CD4-positive, alpha-beta T cell (primary cell): ENCODE data around the gene TMCO4. TPM values are rescaled to one million over a fixed set of nuclear protein-coding genes. Genes with fewer than 3 reads are reported as not detected.

Experiments used
- ATAC-seq: fragments of 200-7000 bp; cut with Tn5 transposase; one replicate; pipeline ENCODE4 v1.10.0; 2022; ENCODE audit warnings: mild to moderate bottlenecking; ENCODE audit not compliant: poor library complexity
- CTCF ChIA-PET: fragments of 350-600 bp; sonication (Branson Sonifier 250); formaldehyde crosslinking; loops from one replicate; lab custom pipeline; 2021; ENCODE audit warnings: antibody characterized with exemption, inconsistent platforms; lab: Charles Lee
- POLR2A ChIA-PET: fragments of 350-600 bp; sonication (Branson Sonifier 250); formaldehyde crosslinking; loops from one replicate; lab custom pipeline; 2021; ENCODE audit warnings: antibody characterized with exemption, inconsistent platforms; lab: Charles Lee
- DNase-seq, 14 experiments: peaks; one replicate each; pipeline ENCODE4 v3.0.0-alpha.2; 2013 to 2020; ENCODE audit warnings: mixed read lengths in 2 of 14
- H3K27ac ChIP-seq, 2 donors: one replicate each; pipeline versions ENCODE4 v1.5.1 to v1.7.0; 2013; ENCODE audit warnings: low read length in 2 of 2, low read depth in 1 of 2, mild to moderate bottlenecking in 1 of 2
- H3K27me3 ChIP-seq, 2 experiments: 1 replicate in 1 of 2; 2 replicates in 1 of 2; pipeline versions ENCODE4 v1.6.1 to v1.7.0; 2013; ENCODE audit warnings: low read length in 2 of 2, control low read depth in 1 of 2, mild to moderate bottlenecking in 1 of 2, moderate library complexity in 1 of 2; ENCODE audit not compliant: insufficient read depth in 2 of 2, control insufficient read depth in 1 of 2
- H3K36me3 ChIP-seq: one replicate; pipeline ENCODE4 v1.6.1; 2013; ENCODE audit warnings: low read length, control low read depth; ENCODE audit not compliant: insufficient read depth
- H3K4me1 ChIP-seq: one replicate; pipeline ENCODE4 v1.6.1; 2013; ENCODE audit warnings: low read length, control low read depth; ENCODE audit not compliant: insufficient read depth
- H3K4me3 ChIP-seq: one replicate; pipeline ENCODE4 v1.5.1; 2013; ENCODE audit warnings: mild to moderate bottlenecking, low read length, moderate library complexity
- H3K9me3 ChIP-seq, 2 experiments: 1 replicate in 1 of 2; 2 replicates in 1 of 2; pipeline versions ENCODE4 v1.6.1 to v1.7.0; 2013; ENCODE audit warnings: low read length in 2 of 2, mild to moderate bottlenecking in 2 of 2, control low read depth in 1 of 2, moderate library complexity in 1 of 2; ENCODE audit not compliant: control insufficient read depth in 1 of 2, insufficient read depth in 1 of 2
- H3K27ac Mint-ChIP-seq: one replicate; pipeline ENCODE4 v1.8.0; 2020; ENCODE audit warnings: mixed read lengths
- H3K27me3 Mint-ChIP-seq: one replicate; pipeline ENCODE4 v1.8.0; 2021; ENCODE audit warnings: mixed read lengths
- H3K36me3 Mint-ChIP-seq: one replicate; pipeline ENCODE4 v1.8.0; 2021; ENCODE audit warnings: low read depth, mixed read lengths
- H3K4me1 Mint-ChIP-seq: one replicate; pipeline ENCODE4 v1.8.0; 2021; ENCODE audit warnings: low read depth, mixed read lengths
- H3K4me3 Mint-ChIP-seq: one replicate; pipeline ENCODE4 v1.8.0; 2020; ENCODE audit warnings: mild to moderate bottlenecking, mixed read lengths
- H3K9me3 Mint-ChIP-seq: one replicate; pipeline ENCODE4 v1.8.0; 2020; ENCODE audit warnings: mixed read lengths
- intact Hi-C, 2 experiments: fragments of 100-400 bp; cut with DNase I in 1 of 2; cut with micrococcal nuclease in 1 of 2; formaldehyde crosslinking; loops; one replicate each; pipeline versions ENCODE4 v1.15.1 to v1.9.0; 2023 to 2025; cut with DNase I, micrococcal nuclease
- total RNA-seq, 174 experiments: library from RNA in 2 of 174; stranded (reverse) in 2 of 174; gene quantifications; one replicate each; pipeline ENCODE4 v1.2.3 and lab custom pipeline; 2021 to 2026
- TF ChIP-seq, protein P1 (sequence below): fragments of 200-600 bp; IDR thresholded peaks from one replicate; pipeline ENCODE4 v1.8.0; 2022; ENCODE audit warnings: antibody characterized with exemption, mild to moderate bottlenecking

Gene TMCO4
- total RNA-seq, 2 experiments from 2014 or later, result 12.4 to 13.9 TPM

DNA sequence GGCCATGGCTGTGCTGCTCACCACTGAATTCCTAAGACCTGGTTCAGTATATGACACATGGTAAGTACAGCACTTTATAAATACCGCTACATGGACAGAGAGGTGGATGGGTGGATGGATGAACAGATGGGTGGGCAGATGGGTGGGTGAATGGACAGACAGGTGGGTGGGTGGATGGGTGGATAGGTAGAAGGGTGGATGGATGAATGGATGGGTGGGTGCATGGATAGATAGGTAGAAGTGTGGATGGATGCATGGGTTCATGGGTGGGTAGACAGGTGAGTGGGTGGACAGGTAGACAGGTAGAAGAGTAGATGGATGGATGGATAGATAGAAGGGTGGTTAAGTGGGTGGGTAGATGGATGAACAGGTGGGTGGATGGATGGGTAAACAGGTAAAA, 54.8 kb downstream of the TMCO4 start:
- peaks cover 80% of the 10 kb centered on the region for H3K36me3 Mint-ChIP-seq
- no peaks in the 10 kb centered on the region for H3K4me1 Mint-ChIP-seq
- Histone ChIP-seq H3K9me3 (peaks cover 0 to under 1% of the 10 kb centered on the region in 2 experiments), H3K4me3 (no peak overlapping the region), H3K4me1 (no peaks in the 10 kb centered on the region), H3K27me3 (no peaks in the 10 kb centered on the region), H3K36me3 (peaks cover 35% of the 10 kb centered on the region), H3K27ac (no peak overlapping the region)
- POLR2A ChIA-PET, result no interaction called here
- intact Hi-C loops, result no loop called here
- ATAC-seq (no peak), DNase-seq (no peak)
- H3K27ac Mint-ChIP-seq, result no peak overlapping the region
- H3K27me3 Mint-ChIP-seq, result no peaks in the 10 kb centered on the region
- H3K9me3 Mint-ChIP-seq, result no peaks in the 10 kb centered on the region
- H3K4me3 Mint-ChIP-seq, result no peak overlapping the region
- TF ChIP-seq, protein P1, sequence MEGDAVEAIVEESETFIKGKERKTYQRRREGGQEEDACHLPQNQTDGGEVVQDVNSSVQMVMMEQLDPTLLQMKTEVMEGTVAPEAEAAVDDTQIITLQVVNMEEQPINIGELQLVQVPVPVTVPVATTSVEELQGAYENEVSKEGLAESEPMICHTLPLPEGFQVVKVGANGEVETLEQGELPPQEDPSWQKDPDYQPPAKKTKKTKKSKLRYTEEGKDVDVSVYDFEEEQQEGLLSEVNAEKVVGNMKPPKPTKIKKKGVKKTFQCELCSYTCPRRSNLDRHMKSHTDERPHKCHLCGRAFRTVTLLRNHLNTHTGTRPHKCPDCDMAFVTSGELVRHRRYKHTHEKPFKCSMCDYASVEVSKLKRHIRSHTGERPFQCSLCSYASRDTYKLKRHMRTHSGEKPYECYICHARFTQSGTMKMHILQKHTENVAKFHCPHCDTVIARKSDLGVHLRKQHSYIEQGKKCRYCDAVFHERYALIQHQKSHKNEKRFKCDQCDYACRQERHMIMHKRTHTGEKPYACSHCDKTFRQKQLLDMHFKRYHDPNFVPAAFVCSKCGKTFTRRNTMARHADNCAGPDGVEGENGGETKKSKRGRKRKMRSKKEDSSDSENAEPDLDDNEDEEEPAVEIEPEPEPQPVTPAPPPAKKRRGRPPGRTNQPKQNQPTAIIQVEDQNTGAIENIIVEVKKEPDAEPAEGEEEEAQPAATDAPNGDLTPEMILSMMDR, result no peak
- CTCF ChIA-PET, result no interaction called here

DNA sequence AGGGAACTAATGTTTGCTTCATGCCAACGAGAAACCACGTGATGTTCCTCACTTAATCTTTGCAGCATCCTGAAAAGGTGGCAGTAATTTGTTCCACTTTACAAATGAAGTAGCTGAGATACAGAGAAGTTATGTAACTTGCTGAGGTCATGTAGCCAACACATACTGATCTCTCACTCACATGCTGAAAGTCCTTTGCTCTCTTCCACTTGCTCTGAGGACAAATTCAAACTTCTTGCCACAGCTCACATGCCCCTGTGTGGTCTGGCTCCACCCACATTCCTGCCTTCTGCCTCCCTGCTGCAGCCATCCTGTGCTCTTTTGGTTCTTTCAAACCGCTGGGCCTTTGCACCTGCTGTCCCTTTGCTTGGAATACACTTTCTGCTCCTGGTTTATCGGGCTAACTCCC, 55.4 kb downstream of the TMCO4 start:
- TF ChIP-seq, protein P1, result no peak
- no peaks in the 10 kb centered on the region for H3K27me3 Mint-ChIP-seq

DNA sequence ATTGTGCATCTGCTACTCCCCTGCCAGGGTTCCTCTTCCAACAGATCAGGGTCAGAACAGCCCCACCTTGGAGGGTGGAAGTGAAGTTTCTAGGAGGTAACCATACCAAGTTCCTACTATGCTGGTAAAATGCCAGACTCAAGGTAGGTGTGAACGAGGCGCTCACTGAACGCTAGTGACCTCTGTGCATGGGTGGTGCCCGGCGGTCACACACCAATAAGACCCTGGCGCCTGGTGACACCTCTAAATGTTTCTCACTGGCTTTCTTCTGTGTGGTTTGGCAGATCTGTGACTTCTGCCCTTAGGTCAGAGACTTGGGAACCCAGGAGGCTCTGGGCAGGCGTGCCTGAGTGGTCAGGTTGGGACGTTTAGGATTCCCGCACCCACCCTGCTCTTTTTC, 55.9 kb downstream of the TMCO4 start:
- no peak overlapping the region for H3K4me3 ChIP-seq
- H3K4me1 ChIP-seq, result no peaks in the 10 kb centered on the region
- ATAC-seq (no peak), DNase-seq (no peak)
- H3K27ac ChIP-seq, result no peak overlapping the region
- H3K4me1 Mint-ChIP-seq, result no peaks in the 10 kb centered on the region
- POLR2A ChIA-PET, result no interaction called here
- peaks cover 80% of the 10 kb centered on the region for H3K36me3 Mint-ChIP-seq
- H3K27me3 ChIP-seq, result no peaks in the 10 kb centered on the region
- H3K27me3 Mint-ChIP-seq, result no peaks in the 10 kb centered on the region
- TF ChIP-seq, protein P1, result no peak
- no peak overlapping the region for H3K27ac Mint-ChIP-seq
- peaks cover 38% of the 10 kb centered on the region for H3K36me3 ChIP-seq
- H3K9me3 Mint-ChIP-seq, result no peaks in the 10 kb centered on the region
- H3K4me3 Mint-ChIP-seq, result no peak overlapping the region
- CTCF ChIA-PET, result no interaction called here
- intact Hi-C loops, result no loop called here
- peaks cover 0 to 5% of the 10 kb centered on the region in 2 experiments for H3K9me3 ChIP-seq

More for the DNA sequence above, 55.4 kb downstream of the TMCO4 start:
- CTCF ChIA-PET, result no interaction called here
- Mint-ChIP-seq H3K27ac (no peak overlapping the region), H3K4me3 (no peak overlapping the region), H3K4me1 (no peaks in the 10 kb centered on the region), H3K36me3 (peaks cover 80% of the 10 kb centered on the region), H3K9me3 (no peaks in the 10 kb centered on the region)
- H3K27me3 ChIP-seq, result no peaks in the 10 kb centered on the region
- POLR2A ChIA-PET, result no interaction called here
- H3K4me1 ChIP-seq, result no peaks in the 10 kb centered on the region
- no peak overlapping the region for H3K4me3 ChIP-seq
- peaks cover 35% of the 10 kb centered on the region for H3K36me3 ChIP-seq
- peaks cover 0 to 5% of the 10 kb centered on the region in 2 experiments for H3K9me3 ChIP-seq
- no peak overlapping the region for H3K27ac ChIP-seq
- no peak for DNase-seq
- no peak for ATAC-seq
- intact Hi-C loops, result no loop called here
